ENCODE data around the gene ITIH3. TPM values are rescaled to one million over a fixed set of nuclear protein-coding genes. Genes with fewer than 3 reads are reported as not detected.

The ITIH3 gene
- total and polyA plus RNA-seq, 4 donors: 507 to 1,326 (median 909) TPM

- WGBS: 86% methylated on average over 11 of the region's 11 CpGs
- no peak for DNase-seq (ENCODE audit: low spot score)
- Histone ChIP-seq H3K27ac (ENCODE audit: low read depth in 1 of 2, low read length in 2 of 2) (peak overlapping the region; percentile 4 to 36), H3K27me3 (ENCODE audit: control insufficient read depth in 4 of 4, insufficient read depth in 4 of 4, low read length in 3 of 4) (no peaks in the 10 kb centered on the region), H3K9me3 (ENCODE audit: control insufficient read depth in 4 of 4, low read length in 3 of 4) (no peaks in the 10 kb centered on the region), H3K4me3 (ENCODE audit: low read depth in 1 of 3, low read length in 3 of 3) (no peak overlapping the region), H3K9ac (ENCODE audit: low read depth in 1 of 2, low read length in 2 of 2) (no peak overlapping the region), H3K4me1 (ENCODE audit: control insufficient read depth in 4 of 4, insufficient read depth in 4 of 4, low read length in 3 of 4) (peaks cover 14 to 95% (median 78%) of the 10 kb centered on the region in 4 donors), H3K36me3 (ENCODE audit: control insufficient read depth in 4 of 4, insufficient read depth in 3 of 4, low read depth in 1 of 4, low read length in 3 of 4) (peaks cover 13 to 59% (median 41%) of the 10 kb centered on the region in 4 donors)
- no peak for TF ChIP-seq FOXA1 (IDR thresholded peaks at IDR 0.05)
- no peak for TF ChIP-seq RXRA (IDR thresholded peaks at IDR 0.05)
- no peak for TF ChIP-seq JUND (IDR thresholded peaks at IDR 0.05)
- TF ChIP-seq EGR1 (IDR thresholded peaks at IDR 0.05; ENCODE audit: low read depth in 2 of 2): no peak
- TF ChIP-seq TAF1 (conservative IDR thresholded peaks at IDR 0.05): no peak
- TF ChIP-seq GABPA (IDR thresholded peaks at IDR 0.05 in 1 of 2, conservative IDR thresholded peaks at IDR 0.05 in 1 of 2): no peak
- no peak for TF ChIP-seq HNF4G (IDR thresholded peaks at IDR 0.05)
- no peak for TF ChIP-seq FOXA2 (IDR thresholded peaks at IDR 0.05)
- no peak for TF ChIP-seq ATF3 (IDR thresholded peaks at IDR 0.05)
These were observed 7.3 kb upstream of the ITIH3 start for GRCh38 chr3:52787246-52787645.

- H3K9me3 ChIP-seq (ENCODE audit: control insufficient read depth in 4 of 4, low read length in 3 of 4): no peaks in the 10 kb centered on the region
- H3K4me1 ChIP-seq (ENCODE audit: control insufficient read depth in 4 of 4, insufficient read depth in 4 of 4, low read length in 3 of 4): peaks cover 15 to 95% (median 79%) of the 10 kb centered on the region in 4 donors
- no peak for DNase-seq (ENCODE audit: low spot score)
- peaks cover 13 to 53% (median 37%) of the 10 kb centered on the region in 4 donors for H3K36me3 ChIP-seq (ENCODE audit: control insufficient read depth in 4 of 4, insufficient read depth in 3 of 4, low read depth in 1 of 4, low read length in 3 of 4)
- peak; percentile 22 to 25 for TF ChIP-seq RXRA (IDR thresholded peaks at IDR 0.05)
- no peak for TF ChIP-seq HNF4G (IDR thresholded peaks at IDR 0.05)
- no peaks in the 10 kb centered on the region for H3K27me3 ChIP-seq (ENCODE audit: control insufficient read depth in 4 of 4, insufficient read depth in 4 of 4, low read length in 3 of 4)
- WGBS: 56% methylated on average over 17 of the region's 17 CpGs
- H3K9ac ChIP-seq (ENCODE audit: low read depth in 1 of 2, low read length in 2 of 2): no peak overlapping the region
- peak overlapping the region; percentile 4 to 36 for H3K27ac ChIP-seq (ENCODE audit: low read depth in 1 of 2, low read length in 2 of 2)
- no peak overlapping the region for H3K4me3 ChIP-seq (ENCODE audit: low read depth in 1 of 3, low read length in 3 of 3)
These were observed 6.6 kb upstream of the ITIH3 start for GRCh38 chr3:52787672-52788625.

- Histone ChIP-seq H3K4me3 (ENCODE audit: low read depth in 1 of 3, low read length in 3 of 3) (no peak overlapping the region), H3K27ac (ENCODE audit: low read depth in 1 of 2, low read length in 2 of 2) (peak overlapping the region; percentile 26 to 36), H3K9me3 (ENCODE audit: control insufficient read depth in 4 of 4, low read length in 3 of 4) (no peaks in the 10 kb centered on the region), H3K36me3 (ENCODE audit: control insufficient read depth in 4 of 4, insufficient read depth in 3 of 4, low read depth in 1 of 4, low read length in 3 of 4) (peaks cover 7 to 42% (median 31%) of the 10 kb centered on the region in 4 donors), H3K27me3 (ENCODE audit: control insufficient read depth in 4 of 4, insufficient read depth in 4 of 4, low read length in 3 of 4) (no peaks in the 10 kb centered on the region), H3K4me1 (ENCODE audit: control insufficient read depth in 4 of 4, insufficient read depth in 4 of 4, low read length in 3 of 4) (peaks cover 20 to 95% (median 78%) of the 10 kb centered on the region in 4 donors), H3K9ac (ENCODE audit: low read depth in 1 of 2, low read length in 2 of 2) (no peak overlapping the region)
- no peak for DNase-seq (ENCODE audit: low spot score)
- 75% methylated on average over 16 of the region's 16 CpGs for WGBS
- no peak for TF ChIP-seq GABPA (IDR thresholded peaks at IDR 0.05 in 1 of 2, conservative IDR thresholded peaks at IDR 0.05 in 1 of 2)
- no peak for TF ChIP-seq REST (IDR thresholded peaks at IDR 0.05)
- no peak for TF ChIP-seq MAX (IDR thresholded peaks at IDR 0.05)
- TF ChIP-seq CTCF (IDR thresholded peaks at IDR 0.05; ENCODE audit: low read depth, low read length, missing input control): no peak
- no peak for TF ChIP-seq JUND (IDR thresholded peaks at IDR 0.05)
- no peak for TF ChIP-seq ATF3 (IDR thresholded peaks at IDR 0.05)
- TF ChIP-seq YY1 (IDR thresholded peaks at IDR 0.05): no peak
- TF ChIP-seq RXRA (IDR thresholded peaks at IDR 0.05): no peak
- no peak for TF ChIP-seq FOXA1 (IDR thresholded peaks at IDR 0.05)
- TF ChIP-seq RAD21 (IDR thresholded peaks at IDR 0.05): no peak
- TF ChIP-seq SP1 (IDR thresholded peaks at IDR 0.05): no peak
- no peak for TF ChIP-seq FOXA2 (IDR thresholded peaks at IDR 0.05)
- TF ChIP-seq TAF1 (conservative IDR thresholded peaks at IDR 0.05): no peak
- TF ChIP-seq NR2F2 (IDR thresholded peaks at IDR 0.05): no peak
- no peak for TF ChIP-seq EGR1 (IDR thresholded peaks at IDR 0.05; ENCODE audit: low read depth in 2 of 2)
- TF ChIP-seq HNF4G (IDR thresholded peaks at IDR 0.05): no peak
These were observed 5.5 kb upstream of the ITIH3 start for GRCh38 chr3:52788890-52789745.
